ENCODE data around the gene HTRA3.

HTRA3 gene

DNA sequence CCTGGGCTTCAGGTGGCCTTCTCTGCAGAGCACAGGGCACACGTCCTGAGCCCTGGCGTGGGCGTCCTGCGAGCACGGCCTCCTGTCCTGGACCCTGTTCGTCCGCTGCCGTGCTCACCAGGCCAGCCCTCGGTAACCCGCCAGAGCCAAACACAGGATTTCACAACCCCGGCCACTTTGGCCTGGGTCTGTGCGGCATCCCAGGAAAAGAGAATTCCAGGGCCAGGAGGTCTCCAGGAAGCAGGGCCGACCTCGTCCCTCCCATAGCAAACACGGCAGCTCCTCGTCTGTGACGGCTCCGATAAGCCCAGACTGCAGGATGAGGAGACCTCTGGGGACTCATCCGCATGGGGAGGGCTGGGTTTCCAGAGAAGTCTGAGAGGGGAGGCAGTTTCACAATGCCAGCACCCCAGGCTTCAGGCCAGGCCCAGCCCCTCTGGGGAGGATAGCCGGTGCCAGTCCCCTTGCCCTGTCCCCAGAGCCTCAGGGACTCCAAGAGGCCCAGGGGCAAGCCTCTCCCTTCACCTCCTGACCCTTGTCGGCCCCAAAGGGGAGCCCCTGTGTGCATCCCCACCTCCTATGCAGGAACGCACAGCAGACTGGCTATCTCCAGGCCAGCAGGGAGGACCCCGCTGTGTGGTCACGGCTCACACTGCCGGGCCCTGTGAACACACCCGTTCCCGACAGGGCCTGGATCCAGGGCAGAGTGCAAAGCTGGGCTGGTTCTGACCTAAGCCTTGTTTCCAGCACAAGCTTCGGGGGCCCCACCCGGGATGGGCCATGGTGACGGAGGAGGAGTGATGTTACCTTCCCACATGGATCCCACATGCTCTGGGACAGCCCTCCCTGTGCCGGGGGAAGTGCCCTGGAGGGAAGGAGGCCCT, 22.3 kb upstream of the HTRA3 start:
- DNase-seq (ENCODE audit: low read depth): no peak

DNA sequence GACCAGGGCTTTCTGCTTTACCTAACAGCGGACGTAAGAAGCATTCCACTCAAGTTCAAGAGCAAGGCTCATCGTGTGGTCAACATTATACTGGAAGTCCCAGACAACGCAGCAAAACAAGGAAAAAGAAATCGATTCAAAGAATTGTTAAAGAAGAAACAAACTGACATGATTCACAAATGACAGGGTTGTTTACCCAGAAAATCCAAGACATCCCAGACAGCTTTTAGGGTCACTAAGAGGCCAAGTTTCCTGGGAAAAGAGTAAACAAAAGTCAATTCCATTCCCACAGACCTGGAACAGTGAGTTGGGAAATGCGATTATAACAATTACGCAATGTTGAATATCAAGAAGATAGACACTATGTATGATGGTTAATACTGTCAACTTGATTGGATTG, 21.5 kb upstream of the HTRA3 start:
- DNase-seq (ENCODE audit: low read depth): no peak

DNA sequence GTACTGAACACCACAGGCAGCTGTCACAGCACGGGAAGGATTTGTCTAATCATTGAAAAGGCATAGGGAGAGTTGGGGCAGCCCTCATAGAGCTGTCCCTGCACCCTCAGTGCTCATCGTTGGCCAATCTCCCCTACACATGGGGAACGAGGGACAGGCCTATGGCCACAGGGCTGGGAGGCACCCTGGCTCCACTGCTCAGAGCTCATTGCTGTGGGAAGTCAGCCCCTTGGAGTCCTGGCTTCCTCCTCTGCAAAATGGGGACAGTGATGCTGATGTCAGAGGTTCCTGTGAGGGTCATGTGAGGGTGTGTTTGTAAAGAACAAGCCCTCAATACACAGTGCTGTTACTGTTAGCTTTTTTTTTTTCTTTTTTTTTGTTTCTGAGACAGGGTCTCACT, 19.3 kb upstream of the HTRA3 start:
- DNase-seq (ENCODE audit: low read depth): no peak

DNA sequence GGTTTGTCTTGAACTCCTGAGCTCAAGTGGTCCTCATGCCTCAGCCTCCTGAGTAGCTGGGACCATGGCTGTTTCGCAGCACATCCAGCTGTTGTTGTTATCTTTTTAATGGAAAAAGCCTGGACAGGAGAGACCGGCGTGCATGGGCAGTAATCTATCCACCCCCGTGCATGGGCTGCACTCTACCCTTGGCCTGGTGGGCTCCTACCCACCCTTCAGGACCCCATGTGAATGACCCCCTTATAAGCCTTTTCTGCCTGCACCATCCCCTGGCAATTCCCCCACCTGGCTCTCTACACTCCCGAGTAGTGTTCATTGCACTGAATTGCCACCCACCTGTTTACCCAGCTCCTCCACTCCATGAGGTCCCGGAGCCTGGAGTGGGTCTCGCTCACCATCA, 18.9 kb upstream of the HTRA3 start:
- no peak for DNase-seq (ENCODE audit: low read depth)

DNA sequence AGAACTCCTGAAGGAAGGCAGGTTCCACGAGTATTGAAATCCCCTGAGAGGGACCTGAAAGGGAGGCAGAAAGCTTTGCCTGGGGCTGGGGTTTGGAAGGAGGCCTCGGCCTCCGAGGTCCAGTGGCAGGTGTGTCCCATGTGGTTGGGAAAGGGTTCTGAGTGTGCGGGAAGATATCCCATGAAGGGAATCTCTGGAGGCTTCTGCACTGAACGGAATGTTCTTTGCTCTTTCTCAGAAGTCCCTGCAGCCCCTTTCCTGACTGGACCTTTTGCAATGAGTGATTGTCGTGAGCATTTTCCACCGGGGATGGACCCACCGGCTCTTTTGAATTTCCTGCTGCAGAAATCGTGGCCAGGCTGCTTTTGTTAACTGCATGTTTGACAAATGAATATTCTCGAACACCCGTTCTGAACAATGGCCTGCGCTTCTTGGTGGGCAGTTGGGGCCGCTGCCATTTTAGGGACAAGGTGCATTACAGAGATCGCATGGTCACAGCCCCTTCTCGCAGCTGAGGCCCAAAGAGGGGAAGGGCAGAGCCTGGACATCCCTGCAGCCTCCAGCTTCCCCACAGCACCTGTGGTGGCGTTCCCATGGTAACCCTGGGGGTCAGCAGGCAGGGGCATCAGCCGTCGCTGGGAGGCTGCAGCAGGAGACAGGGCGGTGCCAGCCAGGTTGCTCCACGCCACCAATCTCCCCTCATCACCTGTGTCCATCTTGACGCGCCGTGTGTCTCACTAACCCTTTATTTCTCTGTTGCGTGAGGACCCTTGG, 18.3 kb upstream of the HTRA3 start:
- DNase-seq (ENCODE audit: low read depth): no peak

DNA sequence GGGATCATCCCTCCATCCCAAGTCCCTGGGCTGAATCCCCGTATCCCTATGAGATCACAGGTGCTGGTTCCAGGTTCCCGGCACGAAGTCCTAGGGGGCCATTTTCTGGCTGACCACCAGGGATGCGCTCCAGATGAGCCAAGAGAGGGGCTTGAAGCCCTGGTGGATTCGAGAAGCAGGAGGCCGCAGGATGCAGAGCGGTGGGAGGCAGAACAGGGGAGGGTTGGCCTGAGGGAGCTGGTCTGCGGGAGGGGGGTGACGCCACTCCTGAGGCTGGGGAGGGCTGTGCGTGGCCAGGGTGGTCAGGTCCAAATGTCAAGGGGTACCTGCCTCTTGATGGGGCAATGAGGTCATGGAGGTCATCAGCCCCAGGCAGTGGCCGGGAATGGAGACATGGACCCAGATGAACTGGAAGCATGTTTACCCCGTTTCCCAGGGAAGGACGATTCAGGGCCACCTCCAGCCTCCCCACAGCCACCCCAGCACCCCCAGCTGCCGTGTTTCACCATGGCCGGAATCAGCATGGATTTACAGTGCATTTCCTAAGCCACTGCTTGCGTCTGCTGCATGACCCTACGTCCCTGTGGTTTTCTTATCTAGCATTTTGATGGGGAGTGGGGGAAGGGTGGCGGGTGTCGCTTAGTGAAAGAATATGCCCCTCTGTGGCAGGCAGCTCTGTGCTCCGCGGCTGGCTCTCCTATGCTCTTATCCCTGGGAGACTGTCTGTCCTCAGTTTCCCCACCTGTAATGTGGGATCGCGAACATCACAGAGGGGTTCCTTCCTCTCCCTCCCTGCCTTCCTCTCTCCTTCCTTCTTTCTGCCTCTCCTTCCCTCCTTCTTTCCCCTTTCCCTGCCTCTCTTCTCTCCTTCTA, 17.0 kb upstream of the HTRA3 start:
- DNase-seq (ENCODE audit: low read depth): no peak

DNA sequence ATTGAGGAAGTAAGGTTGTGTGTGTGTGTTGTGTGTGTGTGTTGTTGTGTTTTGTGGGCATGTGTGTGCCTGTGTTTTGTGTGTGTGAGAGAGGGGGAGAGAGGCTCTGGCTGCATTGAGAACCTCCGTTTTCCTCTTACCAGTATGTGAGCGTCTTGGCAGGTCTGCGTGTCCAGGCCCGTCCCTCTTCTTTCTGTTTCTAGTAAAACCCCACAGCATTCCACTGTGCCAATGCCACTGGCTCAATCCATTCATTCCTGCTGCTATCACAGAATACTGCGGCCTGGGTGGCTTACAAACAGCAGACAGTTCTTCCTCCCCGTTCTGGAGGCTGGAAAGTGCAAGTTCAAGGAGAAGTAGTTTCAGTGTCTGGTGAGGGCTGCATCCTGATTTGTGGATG, 15.5 kb upstream of the HTRA3 start:
- DNase-seq (ENCODE audit: low read depth): no peak

DNA sequence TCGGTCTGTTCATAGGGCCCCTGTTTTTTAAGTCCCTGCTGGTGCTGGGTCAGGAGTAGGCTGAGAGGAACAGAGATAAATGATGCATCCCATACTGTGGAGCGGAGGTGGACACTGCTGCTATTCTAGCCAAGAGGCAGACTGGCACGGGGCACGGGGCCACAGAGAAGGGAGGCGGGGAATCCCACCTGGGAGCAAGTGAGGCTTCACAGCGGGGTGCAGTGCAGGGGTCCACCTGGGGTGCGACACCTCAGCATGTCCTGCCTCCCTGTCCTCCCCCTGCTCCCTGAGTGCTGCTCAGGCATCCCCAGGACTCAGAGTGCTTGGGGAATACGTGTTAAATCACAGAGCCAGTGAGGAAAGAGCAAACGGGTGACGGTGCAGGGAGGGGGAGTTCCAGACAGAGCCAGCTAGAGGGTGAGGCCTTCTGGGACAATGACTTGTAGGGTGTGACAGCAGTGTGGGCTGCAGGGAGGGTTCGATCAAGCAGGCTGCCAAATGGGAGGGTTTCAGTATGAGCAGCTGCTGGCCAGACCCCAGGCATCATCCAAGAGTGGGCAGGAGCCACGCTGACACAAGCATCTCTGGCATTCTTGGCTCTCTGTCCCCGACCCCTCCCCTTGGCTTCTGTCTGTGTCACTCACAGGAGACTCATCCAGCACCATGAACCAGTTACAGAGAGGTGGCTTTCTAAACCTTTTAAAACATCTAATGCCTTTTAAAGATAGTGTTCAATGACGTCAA, 13.7 kb upstream of the HTRA3 start:
- no peak for DNase-seq (ENCODE audit: low read depth)

DNA sequence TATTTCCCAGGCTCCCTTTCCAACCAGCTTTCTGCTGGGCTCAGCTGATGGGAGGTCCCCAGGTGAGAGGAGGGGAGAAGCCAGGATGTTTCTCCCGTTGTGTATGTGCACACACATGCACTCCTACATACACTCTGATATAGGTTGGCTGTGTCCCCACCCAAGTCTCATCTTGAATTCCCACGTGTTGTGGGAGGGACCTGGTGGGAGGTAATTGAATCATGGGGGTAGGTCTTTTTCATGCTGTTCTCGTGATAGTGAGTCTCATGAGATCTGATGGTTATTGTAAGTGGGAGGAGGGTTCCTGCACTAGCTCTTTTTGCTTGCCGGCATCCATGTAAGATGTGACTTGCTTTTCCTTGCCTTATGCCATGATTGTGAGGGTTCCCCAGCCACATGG, 11.7 kb upstream of the HTRA3 start:
- no peak for DNase-seq (ENCODE audit: low read depth)

DNA sequence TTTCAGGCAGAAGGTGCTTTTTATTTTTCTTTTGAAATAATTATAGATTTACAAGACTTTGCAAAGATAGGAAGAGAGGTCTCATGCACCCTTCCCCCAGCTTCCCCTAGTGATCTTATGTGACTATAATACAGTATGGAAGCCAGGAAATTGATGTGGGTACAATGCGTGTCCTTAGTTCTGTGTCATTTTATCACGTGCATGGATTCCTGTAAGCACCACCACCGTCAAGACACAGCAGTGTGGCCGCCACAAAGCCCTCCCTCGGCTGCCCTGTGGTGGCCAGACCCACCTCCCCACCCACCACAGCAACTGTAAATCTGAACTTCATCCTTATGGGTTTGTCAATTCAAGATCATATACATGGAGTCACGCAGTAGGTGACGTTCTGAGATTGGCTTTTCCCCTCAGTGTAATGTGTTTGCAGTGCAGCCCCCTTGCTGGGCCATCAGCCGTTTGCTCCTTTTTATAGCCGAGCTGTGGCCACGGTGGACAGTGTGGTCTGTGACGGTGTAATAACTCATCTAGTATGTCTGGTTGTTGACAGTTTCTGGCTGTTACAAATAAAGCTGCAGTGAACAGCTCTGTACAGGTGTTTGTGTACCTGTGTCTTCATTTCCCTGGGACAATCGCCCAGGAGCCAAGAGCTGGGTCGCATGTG, 10.9 kb upstream of the HTRA3 start:
- no peak for DNase-seq (ENCODE audit: low read depth)

DNA sequence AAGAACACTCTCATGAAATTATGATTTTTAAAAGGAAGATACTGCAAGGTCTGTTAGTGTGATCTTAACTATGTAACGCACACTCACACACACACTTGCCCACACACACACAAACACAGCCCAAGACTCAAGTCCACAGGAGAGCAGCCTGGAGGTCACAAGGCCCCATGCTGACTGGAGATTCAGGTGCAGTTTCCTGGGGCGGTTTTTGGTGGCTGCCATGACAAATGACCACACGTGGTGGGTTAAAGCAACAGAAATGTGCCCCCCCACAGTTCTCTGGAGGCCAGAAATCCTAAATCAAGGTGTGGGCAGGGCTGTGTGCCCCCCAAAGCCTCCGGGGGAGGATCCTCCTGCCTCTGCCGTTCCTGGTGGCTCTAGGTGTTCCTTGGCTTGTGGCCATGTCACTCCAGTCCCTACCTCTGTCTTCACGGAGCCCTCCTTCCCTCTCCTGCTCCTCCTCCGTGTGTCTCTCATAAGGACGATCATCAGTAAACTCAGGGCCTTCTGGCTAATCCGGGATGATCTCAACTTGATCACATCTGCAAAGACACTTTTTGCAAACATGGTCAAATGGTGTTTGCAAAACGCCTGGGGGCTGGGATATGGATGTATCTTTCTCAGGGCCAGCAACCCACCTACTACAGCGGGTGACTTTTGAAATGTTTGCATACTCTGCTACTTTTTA, 9.7 kb upstream of the HTRA3 start:
- DNase-seq (ENCODE audit: low read depth): no peak

DNA sequence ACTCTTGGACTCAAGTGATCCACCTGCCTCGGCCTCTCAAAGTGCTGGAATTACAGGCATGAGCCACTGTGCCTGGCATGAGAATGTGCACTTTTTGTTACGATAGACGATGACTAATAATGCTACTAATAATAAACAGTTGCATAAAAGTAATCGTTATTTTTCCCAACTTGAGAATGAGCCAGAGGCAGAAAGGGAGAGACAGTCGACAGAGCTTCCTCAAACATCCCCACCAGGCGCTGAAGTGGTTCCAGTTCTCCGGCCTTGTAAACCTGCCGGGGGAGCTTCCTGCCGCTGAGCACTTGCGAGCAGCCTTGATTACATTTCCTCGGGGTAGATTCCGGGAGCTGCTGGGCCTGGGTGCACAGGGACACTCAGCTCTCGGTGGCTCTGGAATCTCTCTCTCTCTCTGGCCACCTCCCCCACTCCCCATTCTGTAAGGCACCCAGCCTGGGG, 8.9 kb upstream of the HTRA3 start:
- DNase-seq (ENCODE audit: low read depth): no peak

DNA sequence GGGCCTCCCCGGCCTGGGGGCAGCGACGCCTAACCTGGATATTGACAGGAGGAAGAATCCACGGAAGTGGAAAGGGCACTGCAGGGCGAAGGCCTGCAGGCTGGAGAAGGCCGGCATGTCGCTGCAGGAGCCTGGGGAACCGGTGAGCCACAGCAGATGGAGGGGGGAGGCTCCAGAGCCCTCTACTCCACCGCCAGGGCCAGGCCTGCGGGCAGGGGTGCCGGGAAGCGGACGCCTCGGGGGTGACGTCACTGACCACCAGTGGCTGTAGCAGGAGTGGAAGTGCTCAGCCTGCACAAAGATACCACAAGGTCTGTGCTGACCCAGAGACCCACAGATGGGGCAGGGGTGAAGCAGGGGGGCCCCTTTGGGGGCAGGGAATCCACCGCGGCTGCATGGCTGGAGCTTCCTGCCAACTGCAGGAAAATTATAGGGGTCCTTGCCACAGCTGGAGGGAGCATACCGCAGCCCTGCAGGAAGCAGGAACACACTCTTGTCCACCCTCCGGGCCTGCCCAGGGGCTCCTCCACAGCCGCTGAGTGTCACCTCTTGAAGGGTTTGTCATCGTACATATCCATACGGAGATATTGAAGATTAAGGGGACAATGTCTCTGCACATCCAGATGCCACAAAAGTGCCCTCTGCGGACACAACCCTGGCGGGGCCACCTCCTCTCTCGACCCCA, 7.6 kb upstream of the HTRA3 start:
- DNase-seq (ENCODE audit: low read depth): no peak

DNA sequence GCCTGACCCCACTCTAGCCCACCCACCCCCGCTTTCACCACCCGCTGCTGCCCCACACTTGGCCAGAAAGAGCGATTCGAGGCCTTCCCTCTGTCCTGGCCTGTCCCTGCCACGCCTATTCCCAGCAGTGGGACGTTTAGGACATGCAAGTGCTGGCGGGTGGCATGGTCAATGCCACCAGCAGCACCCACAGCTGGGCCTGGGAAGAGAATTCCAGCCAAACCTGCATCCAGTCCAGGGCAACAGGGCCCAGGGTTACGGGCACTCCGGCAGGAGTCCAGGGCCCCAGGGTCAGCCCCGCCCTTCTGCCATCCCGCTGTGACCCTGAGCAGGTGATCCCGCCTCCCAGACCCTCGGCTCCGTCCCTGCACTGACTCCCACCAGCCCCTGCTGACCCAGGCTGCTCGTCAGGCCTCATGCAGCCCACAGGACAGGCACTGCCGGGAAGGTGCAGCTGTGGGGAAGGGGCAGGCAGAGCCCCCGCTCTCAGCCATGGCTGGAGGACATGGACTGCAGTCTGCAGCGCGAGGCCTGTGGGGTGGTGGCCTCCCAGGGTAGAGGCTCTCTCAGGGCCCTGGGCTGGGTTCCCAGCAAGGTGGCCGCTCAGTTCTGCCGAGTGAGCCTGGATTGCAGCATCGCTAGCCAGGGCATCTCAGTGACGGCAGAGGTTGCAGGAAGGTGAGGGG, 6.8 kb upstream of the HTRA3 start:
- DNase-seq (ENCODE audit: low read depth): no peak

DNA sequence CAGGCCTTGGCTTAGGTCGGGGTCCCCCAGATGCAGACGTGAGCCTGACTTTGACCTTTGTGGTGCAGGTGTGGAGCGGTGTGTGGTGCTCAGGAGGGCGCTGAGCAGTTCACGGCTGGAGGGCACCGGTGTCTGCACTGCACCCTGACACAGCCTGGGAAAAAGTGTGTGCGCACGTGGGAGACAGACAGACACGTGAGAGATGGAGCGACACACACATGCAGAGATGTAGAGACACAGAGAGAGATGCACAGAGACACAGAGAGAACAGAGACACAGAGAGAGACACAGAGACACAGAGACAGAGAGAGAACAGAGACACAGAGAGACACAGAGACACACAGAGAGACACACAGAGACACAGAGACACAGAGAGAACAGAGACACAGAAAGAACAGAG, 6.2 kb upstream of the HTRA3 start:
- no peak for DNase-seq (ENCODE audit: low read depth)

DNA sequence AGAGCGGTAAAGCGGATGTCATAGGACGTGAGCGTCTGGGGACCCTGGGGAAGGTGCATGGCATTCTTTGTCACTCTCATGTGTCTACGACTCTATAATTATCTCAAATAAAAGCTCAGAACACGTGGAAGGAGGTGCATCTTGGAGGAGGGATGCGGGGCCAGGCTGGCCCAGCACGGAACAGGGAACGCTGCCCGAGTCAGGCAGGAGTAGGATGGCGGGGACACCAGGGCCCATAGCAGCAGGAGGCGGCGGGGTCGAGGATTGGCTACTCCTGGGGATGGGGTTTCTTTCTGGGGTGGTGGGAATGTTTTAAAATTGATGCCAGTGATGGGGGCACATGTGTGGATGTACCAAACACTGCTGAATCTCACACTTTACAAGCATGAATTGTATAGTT, 5.4 kb upstream of the HTRA3 start:
- no peak for DNase-seq (ENCODE audit: low read depth)

DNA sequence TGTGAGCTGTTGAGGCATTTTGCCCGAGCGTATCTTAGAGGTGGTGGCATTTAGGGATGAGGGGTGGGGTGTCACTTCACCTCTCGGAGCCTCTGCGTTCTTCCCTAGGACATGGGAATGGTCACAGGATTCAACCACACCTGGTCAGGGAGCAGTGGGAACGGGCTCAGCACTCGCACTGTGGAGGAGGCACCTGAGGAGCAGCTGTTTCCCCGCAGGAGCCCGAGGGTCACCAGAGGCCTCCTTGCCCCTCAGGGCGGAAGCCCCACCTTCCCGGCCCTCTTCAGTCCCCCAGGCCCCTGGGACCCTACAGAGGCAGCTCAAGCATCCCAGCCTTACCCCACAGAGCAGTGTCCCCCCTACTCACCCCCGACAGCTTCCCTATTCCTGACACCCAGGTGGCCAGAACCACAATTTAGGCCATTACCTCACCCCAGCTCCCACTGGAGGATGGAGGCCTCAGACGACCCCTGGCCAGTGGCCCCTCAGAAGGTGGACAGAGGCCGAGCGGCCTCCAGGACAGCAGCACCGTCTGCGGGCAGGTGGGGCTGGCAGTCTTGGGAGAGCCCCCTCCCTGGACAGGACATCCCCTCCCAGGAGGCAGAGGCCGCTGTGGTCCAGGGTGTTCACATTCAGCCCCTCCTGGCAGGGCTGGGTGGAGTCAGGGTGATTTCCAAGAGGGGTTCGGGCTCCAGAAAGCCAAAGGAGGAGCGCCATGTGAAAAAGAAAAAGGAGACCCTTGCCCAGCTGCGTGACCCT, 4.2 kb upstream of the HTRA3 start:
- no peak for DNase-seq (ENCODE audit: low read depth)

DNA sequence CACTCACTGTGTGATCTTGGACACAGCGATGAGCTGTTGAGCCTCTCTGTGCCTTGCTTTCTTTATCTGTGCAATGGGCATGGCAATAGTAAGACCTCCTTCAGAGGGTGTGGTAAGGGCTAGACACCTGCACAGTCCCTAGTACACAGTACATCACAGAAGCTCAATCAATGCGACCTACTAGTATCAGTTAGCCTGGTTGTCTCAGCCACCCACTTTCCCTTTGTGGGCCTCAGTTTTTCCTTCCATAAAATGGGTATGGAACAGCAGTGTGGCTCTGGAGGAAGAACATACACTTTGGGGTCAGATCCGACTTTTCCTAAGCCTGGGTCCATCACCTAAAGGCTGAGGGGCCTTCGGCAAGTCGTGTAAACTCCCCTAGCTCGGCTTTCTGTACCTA, 3.5 kb upstream of the HTRA3 start:
- DNase-seq (ENCODE audit: low read depth): no peak

DNA sequence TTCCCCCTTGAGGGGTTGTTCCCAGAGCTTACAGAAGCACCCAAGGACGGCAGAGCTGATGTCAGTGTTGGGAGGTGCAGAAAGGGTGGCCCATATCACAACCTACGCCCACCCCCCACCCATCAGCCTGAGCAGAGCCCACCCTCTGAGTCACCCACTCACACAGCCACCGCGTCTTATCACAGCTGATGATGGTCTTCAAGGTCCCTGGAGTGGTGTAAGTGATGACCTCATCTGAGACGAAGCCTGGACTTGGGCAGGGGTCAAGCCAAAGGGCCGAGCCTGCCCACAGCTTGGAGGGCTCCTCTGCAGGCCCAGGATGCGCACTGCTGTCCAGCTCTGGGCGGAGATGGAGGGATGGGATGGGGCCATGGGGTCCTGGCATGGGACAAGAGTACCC, 3.0 kb upstream of the HTRA3 start:
- DNase-seq (ENCODE audit: low read depth): no peak
